Transverse colon (tissue), 3 donors: Measurements from ENCODE around the gene CEP83.

ENCODE experiments used
- EP300 ChIP-seq: sonication (generic); formaldehyde crosslinking; IDR thresholded peaks from one replicate; pipeline ENCODE4 v1.6.1; 2017; ENCODE audit warnings: antibody characterized with exemption, low read depth
- POLR2A ChIP-seq: fragments of 450-650 bp; IDR thresholded peaks from one replicate; pipeline ENCODE4 v1.6.1; 2016; ENCODE audit warnings: antibody characterized with exemption, mild to moderate bottlenecking, moderate library complexity
- TF ChIP-seq, protein P1 (sequence below), 5 experiments: fragments of 200-600 bp in 3 of 5; fragments of 450-650 bp in 2 of 5; sonication (generic) in 3 of 5; IDR thresholded peaks; 1 replicate in 2 of 5; 2 replicates in 3 of 5; pipeline ENCODE4 v1.5.1; 2016 to 2017; ENCODE audit warnings: antibody characterized with exemption in 5 of 5, inconsistent platforms in 3 of 5, mild to moderate bottlenecking in 2 of 5, moderate library complexity in 1 of 5

DNA sequence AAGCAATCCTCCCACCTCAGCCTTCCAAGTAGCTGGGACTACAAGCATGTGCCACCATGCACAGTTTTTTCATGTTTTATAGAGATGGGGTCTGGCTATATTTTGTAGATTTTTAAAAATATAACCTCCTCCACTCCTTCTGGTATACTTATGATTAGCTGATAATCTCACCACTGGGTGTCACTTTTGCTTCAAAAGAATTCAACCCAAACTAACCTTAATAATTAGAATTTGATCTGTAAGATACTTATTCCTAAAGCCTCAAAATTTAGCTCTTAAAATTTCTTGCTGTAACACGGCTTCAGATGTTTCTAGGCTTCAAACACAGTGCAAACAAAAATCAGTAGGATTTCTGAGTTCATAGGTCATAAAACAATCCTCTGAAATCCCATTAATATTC is 130.3 kb downstream of the CEP83 start:
- TF ChIP-seq, protein P1, sequence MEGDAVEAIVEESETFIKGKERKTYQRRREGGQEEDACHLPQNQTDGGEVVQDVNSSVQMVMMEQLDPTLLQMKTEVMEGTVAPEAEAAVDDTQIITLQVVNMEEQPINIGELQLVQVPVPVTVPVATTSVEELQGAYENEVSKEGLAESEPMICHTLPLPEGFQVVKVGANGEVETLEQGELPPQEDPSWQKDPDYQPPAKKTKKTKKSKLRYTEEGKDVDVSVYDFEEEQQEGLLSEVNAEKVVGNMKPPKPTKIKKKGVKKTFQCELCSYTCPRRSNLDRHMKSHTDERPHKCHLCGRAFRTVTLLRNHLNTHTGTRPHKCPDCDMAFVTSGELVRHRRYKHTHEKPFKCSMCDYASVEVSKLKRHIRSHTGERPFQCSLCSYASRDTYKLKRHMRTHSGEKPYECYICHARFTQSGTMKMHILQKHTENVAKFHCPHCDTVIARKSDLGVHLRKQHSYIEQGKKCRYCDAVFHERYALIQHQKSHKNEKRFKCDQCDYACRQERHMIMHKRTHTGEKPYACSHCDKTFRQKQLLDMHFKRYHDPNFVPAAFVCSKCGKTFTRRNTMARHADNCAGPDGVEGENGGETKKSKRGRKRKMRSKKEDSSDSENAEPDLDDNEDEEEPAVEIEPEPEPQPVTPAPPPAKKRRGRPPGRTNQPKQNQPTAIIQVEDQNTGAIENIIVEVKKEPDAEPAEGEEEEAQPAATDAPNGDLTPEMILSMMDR (IDR thresholded peaks at IDR 0.05) = no peak
- TF ChIP-seq EP300 (no peak), POLR2A (no peak)
